KMS-11 (cell line): Measurements from ENCODE around the gene DNAJC15.

Experiments used
- H2AFZ ChIP-seq: fragments of 200-600 bp; sonication (generic); 2 replicates; pipeline ENCODE4 v1.6.1; 2016; ENCODE audit warnings: antibody characterized with exemption, mixed run types, low read depth
- H3K27ac ChIP-seq: fragments of 200-600 bp; sonication (generic); 2 replicates; pipeline ENCODE4 v1.6.1; 2016; ENCODE audit warnings: mild to moderate bottlenecking, mixed run types
- H3K27me3 ChIP-seq: fragments of 200-600 bp; sonication (generic); 2 replicates; pipeline ENCODE4 v1.6.1; 2017; ENCODE audit warnings: mild to moderate bottlenecking, low read depth, mixed run types, moderate library complexity; ENCODE audit not compliant: insufficient read depth
- H3K36me3 ChIP-seq: fragments of 200-600 bp; sonication (generic); 2 replicates; pipeline ENCODE4 v1.6.1; 2017; ENCODE audit warnings: mild to moderate bottlenecking, mixed run types; ENCODE audit not compliant: insufficient read depth
- H3K4me1 ChIP-seq: fragments of 200-600 bp; sonication (generic); 2 replicates; pipeline ENCODE4 v1.6.1; 2016; ENCODE audit warnings: mild to moderate bottlenecking, low read depth, mixed run types; ENCODE audit not compliant: poor library complexity, severe bottlenecking
- H3K4me2 ChIP-seq: fragments of 200-600 bp; sonication (generic); 2 replicates; pipeline ENCODE4 v1.7.0; 2016; ENCODE audit warnings: mild to moderate bottlenecking, mixed run types
- H3K4me3 ChIP-seq: fragments of 200-600 bp; sonication (generic); IDR thresholded peaks from 2 replicates; pipeline ENCODE4 v1.6.1; 2017; ENCODE audit warnings: low read depth, low read length, mixed read lengths; ENCODE audit not compliant: insufficient read depth
- H3K79me2 ChIP-seq: fragments of 200-600 bp; sonication (generic); 2 replicates; pipeline ENCODE4 v1.6.1; 2016; ENCODE audit warnings: low read depth, mixed run types; ENCODE audit not compliant: insufficient read depth
- H3K9ac ChIP-seq: fragments of 200-600 bp; sonication (generic); 2 replicates; pipeline ENCODE4 v1.6.1; 2016; ENCODE audit warnings: mild to moderate bottlenecking, mixed run types
- H4K20me1 ChIP-seq: fragments of 200-600 bp; sonication (generic); 2 replicates; pipeline ENCODE4 v1.6.1; 2016; ENCODE audit warnings: mild to moderate bottlenecking, mixed run types; ENCODE audit not compliant: insufficient read depth
- TF ChIP-seq, protein P1 (sequence below): fragments of 200-600 bp; sonication (generic); conservative IDR thresholded peaks from 2 replicates; pipeline ENCODE4 v1.6.1; 2017; ENCODE audit warnings: low read depth, mild to moderate bottlenecking, antibody characterized with exemption, low read length, moderate library complexity, mixed read lengths

The DNAJC15 gene

DNA sequence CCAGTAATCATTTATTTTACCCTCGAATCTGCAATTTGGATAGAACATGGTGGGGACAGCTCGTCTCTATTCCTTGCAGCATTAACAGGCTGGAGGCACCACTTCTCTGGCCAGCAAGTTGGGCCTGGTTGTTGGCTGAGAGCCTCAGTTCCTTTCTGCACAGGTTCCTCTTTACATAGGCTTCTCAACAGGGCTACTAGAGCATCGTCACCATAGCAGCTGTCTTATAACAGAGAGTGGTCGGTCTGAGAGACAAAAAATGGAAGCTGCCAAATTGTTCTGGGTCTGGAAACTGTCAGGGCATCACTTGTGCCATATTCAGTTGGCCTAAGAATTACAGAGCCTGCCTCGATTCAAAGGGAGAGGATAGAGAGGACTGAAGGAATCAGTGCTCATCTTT lies 86.7 kb downstream of the DNAJC15 start:
- Histone ChIP-seq H4K20me1 (no peaks in the 10 kb centered on the region), H3K4me2 (no peak overlapping the region), H3K27ac (no peak overlapping the region), H3K36me3 (no peaks in the 10 kb centered on the region), H3K79me2 (no peaks in the 10 kb centered on the region), H3K9ac (no peak overlapping the region), H3K27me3 (no peaks in the 10 kb centered on the region), H2AFZ (no peak overlapping the region), H3K4me3 (no peak overlapping the region), H3K4me1 (no peaks in the 10 kb centered on the region)
- TF ChIP-seq, protein P1, sequence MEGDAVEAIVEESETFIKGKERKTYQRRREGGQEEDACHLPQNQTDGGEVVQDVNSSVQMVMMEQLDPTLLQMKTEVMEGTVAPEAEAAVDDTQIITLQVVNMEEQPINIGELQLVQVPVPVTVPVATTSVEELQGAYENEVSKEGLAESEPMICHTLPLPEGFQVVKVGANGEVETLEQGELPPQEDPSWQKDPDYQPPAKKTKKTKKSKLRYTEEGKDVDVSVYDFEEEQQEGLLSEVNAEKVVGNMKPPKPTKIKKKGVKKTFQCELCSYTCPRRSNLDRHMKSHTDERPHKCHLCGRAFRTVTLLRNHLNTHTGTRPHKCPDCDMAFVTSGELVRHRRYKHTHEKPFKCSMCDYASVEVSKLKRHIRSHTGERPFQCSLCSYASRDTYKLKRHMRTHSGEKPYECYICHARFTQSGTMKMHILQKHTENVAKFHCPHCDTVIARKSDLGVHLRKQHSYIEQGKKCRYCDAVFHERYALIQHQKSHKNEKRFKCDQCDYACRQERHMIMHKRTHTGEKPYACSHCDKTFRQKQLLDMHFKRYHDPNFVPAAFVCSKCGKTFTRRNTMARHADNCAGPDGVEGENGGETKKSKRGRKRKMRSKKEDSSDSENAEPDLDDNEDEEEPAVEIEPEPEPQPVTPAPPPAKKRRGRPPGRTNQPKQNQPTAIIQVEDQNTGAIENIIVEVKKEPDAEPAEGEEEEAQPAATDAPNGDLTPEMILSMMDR = no peak

DNA sequence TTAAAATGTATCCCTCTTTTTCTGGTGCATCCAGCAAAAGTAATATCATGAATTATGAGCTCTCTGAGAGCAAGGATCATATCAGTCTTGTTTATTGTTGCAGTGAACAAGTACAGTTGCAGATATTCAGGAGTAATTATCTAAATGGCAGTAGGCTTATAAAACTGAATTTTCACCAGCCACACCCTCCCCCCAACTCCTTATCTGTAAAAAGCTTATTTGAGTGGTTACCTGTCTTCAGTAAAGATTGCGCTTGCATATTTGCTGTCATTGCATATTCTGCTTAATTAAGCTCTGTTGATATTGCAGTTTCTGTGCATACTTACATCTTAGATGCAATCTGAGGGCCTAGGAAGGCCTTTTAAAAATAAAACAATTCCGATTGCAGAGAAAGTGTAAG lies 87.3 kb downstream of the DNAJC15 start:
- no peak overlapping the region for H3K4me3 ChIP-seq
- no peaks in the 10 kb centered on the region for H3K79me2 ChIP-seq
- H3K4me1 ChIP-seq = no peaks in the 10 kb centered on the region
- H4K20me1 ChIP-seq = no peaks in the 10 kb centered on the region
- H3K27me3 ChIP-seq = no peaks in the 10 kb centered on the region
- H2AFZ ChIP-seq = no peak overlapping the region
- H3K9ac ChIP-seq = no peak overlapping the region
- TF ChIP-seq, protein P1 = no peak
- H3K36me3 ChIP-seq = no peaks in the 10 kb centered on the region
- no peak overlapping the region for H3K4me2 ChIP-seq
- no peak overlapping the region for H3K27ac ChIP-seq

DNA sequence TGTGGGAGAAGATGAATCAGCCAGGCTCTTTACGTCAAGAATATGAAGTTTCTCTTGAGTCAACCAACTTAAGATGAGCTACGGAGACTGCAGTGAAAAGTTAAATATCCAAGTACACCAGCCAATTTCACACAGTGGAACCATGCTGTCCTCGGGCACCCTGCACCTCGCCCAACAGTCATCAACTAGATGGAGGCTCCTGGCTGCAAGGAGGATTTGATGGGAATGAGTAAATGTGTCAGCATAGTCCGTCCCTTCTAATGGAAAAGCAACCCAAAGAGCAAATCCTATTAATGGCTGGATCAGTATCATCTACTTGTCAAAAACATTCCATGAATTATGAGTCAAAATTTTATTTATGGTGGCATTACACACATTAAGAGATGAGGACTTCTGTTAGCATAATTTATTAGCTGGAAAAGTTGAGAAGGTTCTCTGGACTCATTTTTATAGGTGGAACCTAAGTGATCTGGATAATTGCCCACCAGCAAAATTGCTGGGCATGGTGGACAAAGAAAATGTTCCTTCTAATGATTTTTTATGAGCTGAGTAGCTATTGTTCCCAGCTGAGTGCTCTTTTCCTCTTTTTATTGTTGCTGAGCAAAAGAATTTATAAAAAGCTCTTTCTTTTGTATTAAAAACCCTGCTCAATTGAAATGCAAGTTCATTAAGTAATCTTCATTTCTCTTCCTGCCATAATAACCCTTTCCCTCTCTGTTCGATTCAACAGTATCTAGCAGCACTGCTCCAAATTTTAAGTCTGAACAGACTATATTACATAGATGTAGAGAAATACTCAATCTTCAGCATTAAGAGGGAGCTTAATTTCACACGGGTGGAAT lies 88.4 kb downstream of the DNAJC15 start:
- H3K27ac ChIP-seq = no peak overlapping the region
- H3K4me3 ChIP-seq = no peak overlapping the region
- H3K4me1 ChIP-seq = no peaks in the 10 kb centered on the region
- no peak overlapping the region for H3K9ac ChIP-seq
- H3K27me3 ChIP-seq = no peaks in the 10 kb centered on the region
- no peaks in the 10 kb centered on the region for H4K20me1 ChIP-seq
- H3K79me2 ChIP-seq = no peaks in the 10 kb centered on the region
- H3K36me3 ChIP-seq = no peaks in the 10 kb centered on the region
- no peak overlapping the region for H3K4me2 ChIP-seq
- H2AFZ ChIP-seq = no peak overlapping the region
- TF ChIP-seq, protein P1 = no peak

DNA sequence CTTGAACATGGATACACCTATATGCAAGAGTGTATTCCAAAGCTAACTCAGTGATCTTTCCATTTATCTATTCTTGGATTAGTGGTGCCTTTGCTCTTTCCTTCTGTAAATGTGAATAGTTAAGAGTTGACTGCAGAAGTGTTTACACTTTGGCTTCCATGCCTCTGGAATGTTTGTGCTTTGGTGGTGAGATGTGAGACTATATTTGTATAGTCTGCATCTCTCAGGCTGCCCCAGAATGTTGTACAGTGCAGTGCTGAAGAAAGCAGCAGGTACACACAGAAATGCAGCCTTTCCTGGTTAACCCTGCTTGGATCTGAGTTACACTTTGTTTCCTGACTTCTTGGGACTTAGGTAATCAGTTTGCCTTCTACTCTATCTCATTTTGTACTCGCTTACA lies 90.2 kb downstream of the DNAJC15 start:
- H3K36me3 ChIP-seq = no peaks in the 10 kb centered on the region
- H2AFZ ChIP-seq = no peak overlapping the region
- H3K4me2 ChIP-seq = no peak overlapping the region
- H3K4me1 ChIP-seq = no peaks in the 10 kb centered on the region
- H4K20me1 ChIP-seq = no peaks in the 10 kb centered on the region
- no peak overlapping the region for H3K4me3 ChIP-seq
- no peaks in the 10 kb centered on the region for H3K79me2 ChIP-seq
- H3K9ac ChIP-seq = no peak overlapping the region
- H3K27ac ChIP-seq = no peak overlapping the region
- no peaks in the 10 kb centered on the region for H3K27me3 ChIP-seq
- TF ChIP-seq, protein P1 = no peak
